Gastroesophageal sphincter (tissue), 4 donors: ENCODE results near the gene GALNT2. TPM values are rescaled to one million over a fixed set of nuclear protein-coding genes. Genes with fewer than 3 reads are reported as not detected.

Source experiments
- ATAC-seq: fragments of 150-250 bp; one replicate; pipeline ENCODE4 v1.9.1; 2016; ENCODE audit warnings: mild to moderate bottlenecking, moderate library complexity
- H3K27ac ChIP-seq, 4 donors: fragments of 200-600 bp; sonication (generic) in 3 of 4; 1 replicate in 3 of 4; 2 replicates in 1 of 4; pipeline ENCODE4 v1.5.1; 2016 to 2019
- H3K27me3 ChIP-seq: fragments of 200-600 bp; sonication (generic); one replicate; pipeline ENCODE4 v1.5.1; 2019
- H3K36me3 ChIP-seq, 2 donors: fragments of 200-600 bp; sonication (generic); one replicate each; pipeline ENCODE4 v1.5.1; 2019; ENCODE audit warnings: control low read depth in 1 of 2
- H3K4me1 ChIP-seq, 3 donors: fragments of 200-600 bp; sonication (generic); 1 replicate in 2 of 3; 2 replicates in 1 of 3; pipeline ENCODE4 v1.5.1; 2016 to 2019; ENCODE audit warnings: control low read depth in 2 of 3
- H3K4me3 ChIP-seq, 2 donors: fragments of 200-600 bp; sonication (generic); one replicate each; pipeline ENCODE4 v1.5.1; 2019; ENCODE audit warnings: mild to moderate bottlenecking in 1 of 2, moderate library complexity in 1 of 2
- H3K9me3 ChIP-seq, 3 donors: fragments of 200-600 bp; sonication (generic); one replicate each; pipeline ENCODE4 v1.5.1; 2017 to 2019; ENCODE audit warnings: control low read depth in 2 of 3
- CTCF ChIP-seq, 4 experiments: fragments of 200-600 bp in 2 of 4; fragments of 450-650 bp in 2 of 4; sonication (generic) in 1 of 4; IDR thresholded peaks; one replicate each; pipeline ENCODE4 v1.5.1; 2017 to 2019; ENCODE audit warnings: antibody characterized with exemption in 4 of 4, mild to moderate bottlenecking in 2 of 4, moderate library complexity in 2 of 4
- EP300 ChIP-seq: sonication (generic); formaldehyde crosslinking; IDR thresholded peaks from one replicate; pipeline ENCODE4 v1.6.1; 2017; ENCODE audit warnings: antibody characterized with exemption, mild to moderate bottlenecking
- POLR2A ChIP-seq, 2 donors: fragments of 450-650 bp; IDR thresholded peaks; one replicate each; pipeline ENCODE4 v1.6.1; 2017; ENCODE audit warnings: antibody characterized with exemption in 2 of 2, mild to moderate bottlenecking in 2 of 2, moderate library complexity in 1 of 2
- POLR2AphosphoS5 ChIP-seq: sonication (generic); formaldehyde crosslinking; IDR thresholded peaks from one replicate; pipeline ENCODE4 v1.6.1; 2017; ENCODE audit warnings: antibody characterized with exemption
- WGBS, 2 donors: methylation state at CpG; one replicate each; pipeline ENCODE4 v1.1.5; 2018; ENCODE audit warnings: low coverage in 1 of 2; 5-methylcytosine and 5-hydroxymethylcytosine counted together
- total RNA-seq, 4 donors: library from RNA; depleted of rRNA; stranded (reverse); fragments of >200 nt; gene quantifications; one replicate each; pipeline ENCODE4 v1.1.0, GENCODE V29; 2016

GALNT2 gene
- total RNA-seq, 4 donors from 2014 or later = 95.3 to 160 (median 134) TPM

GRCh38 chr1:230117694-230118093 is 50.7 kb downstream of the GALNT2 start:
- Histone ChIP-seq H3K27ac (no peak overlapping the region), H3K4me1 (peaks cover 0 to 82% (median 7%) of the 10 kb centered on the region in 3 donors), H3K27me3 (no peaks in the 10 kb centered on the region), H3K9me3 (no peaks in the 10 kb centered on the region), H3K4me3 (no peak overlapping the region), H3K36me3 (peaks cover 0 to 16% of the 10 kb centered on the region in 2 donors)
- WGBS, 2 donors = 92 to 100% methylated on average over 3 to 6 of the region's 6 CpGs
- no peak for ATAC-seq
- TF ChIP-seq POLR2AphosphoS5 (no peak), POLR2A (IDR thresholded peaks at IDR 0.05) (no peak), EP300 (no peak), CTCF (IDR thresholded peaks at IDR 0.05) (no peak)

- 89 to 98% methylated on average over 5 to 6 of the region's 6 CpGs for WGBS, 2 donors
- ATAC-seq = no peak
- H3K4me1 ChIP-seq = peaks cover 0 to 82% (median 2%) of the 10 kb centered on the region in 3 donors
- TF ChIP-seq EP300 = no peak
- no peak for TF ChIP-seq POLR2A (IDR thresholded peaks at IDR 0.05)
- no peak for TF ChIP-seq CTCF (IDR thresholded peaks at IDR 0.05)
- TF ChIP-seq POLR2AphosphoS5 = no peak
- H3K27me3 ChIP-seq = no peaks in the 10 kb centered on the region
- no peak overlapping the region for H3K4me3 ChIP-seq
- H3K27ac ChIP-seq = no peak overlapping the region
- peaks cover 0 to 4% of the 10 kb centered on the region in 2 donors for H3K36me3 ChIP-seq
- no peaks in the 10 kb centered on the region for H3K9me3 ChIP-seq
These were observed 52.3 kb downstream of the GALNT2 start for GRCh38 chr1:230119340-230119739.

GRCh38 chr1:230120289-230120920 is 53.4 kb downstream of the GALNT2 start:
- Histone ChIP-seq H3K36me3 (no peaks in the 10 kb centered on the region), H3K27me3 (no peaks in the 10 kb centered on the region), H3K4me3 (no peak overlapping the region), H3K4me1 (peaks cover 0 to 82% (median 12%) of the 10 kb centered on the region in 3 donors), H3K9me3 (no peaks in the 10 kb centered on the region), H3K27ac (peak overlapping the region in 1 of 4 donors; percentile 1)
- 98% methylated on average over 8 of the region's 14 CpGs; no CpG with 5 or more reads in 1 of the 2 donors for WGBS, 2 donors
- ATAC-seq = peak; percentile 77
- TF ChIP-seq POLR2AphosphoS5 = peak; percentile 29
- TF ChIP-seq CTCF (IDR thresholded peaks at IDR 0.05) = no peak

GRCh38 chr1:230120921-230121381 is 53.9 kb downstream of the GALNT2 start:
- Histone ChIP-seq H3K4me1 (peaks cover 0 to 82% (median 17%) of the 10 kb centered on the region in 3 donors), H3K4me3 (no peak overlapping the region), H3K9me3 (no peaks in the 10 kb centered on the region), H3K27ac (peak overlapping the region in 1 of 4 donors; percentile 1), H3K36me3 (no peaks in the 10 kb centered on the region), H3K27me3 (no peaks in the 10 kb centered on the region)
- ATAC-seq = peak; percentile 25
- TF ChIP-seq POLR2A (IDR thresholded peaks at IDR 0.05) = no peak
- TF ChIP-seq CTCF (IDR thresholded peaks at IDR 0.05) = peak in 2 of 4 experiments; percentile 40 to 41
- 75 to 83% methylated on average over 5 to 9 of the region's 9 CpGs for WGBS, 2 donors

- 90 to 100% methylated on average over 2 to 4 of the region's 4 CpGs for WGBS, 2 donors
- H3K36me3 ChIP-seq = no peaks in the 10 kb centered on the region
- H3K9me3 ChIP-seq = no peaks in the 10 kb centered on the region
- no peak for ATAC-seq
- TF ChIP-seq POLR2AphosphoS5 (no peak), CTCF (IDR thresholded peaks at IDR 0.05) (no peak), POLR2A (IDR thresholded peaks at IDR 0.05) (no peak), EP300 (no peak)
- H3K27ac ChIP-seq = no peak overlapping the region
- H3K4me1 ChIP-seq = peaks cover 0 to 83% (median 23%) of the 10 kb centered on the region in 3 donors
- no peaks in the 10 kb centered on the region for H3K27me3 ChIP-seq
- H3K4me3 ChIP-seq = no peak overlapping the region
These were observed 54.9 kb downstream of the GALNT2 start for GRCh38 chr1:230121950-230122349.
